Measurements from ENCODE around the gene RTTN. TPM values are rescaled to one million over a fixed set of nuclear protein-coding genes. Genes with fewer than 3 reads are reported as not detected.

Gene RTTN
- total and polyA plus RNA-seq, 3 donors from 2014 or later: 23.1 to 67.0 (median 40.1) TPM

DNA sequence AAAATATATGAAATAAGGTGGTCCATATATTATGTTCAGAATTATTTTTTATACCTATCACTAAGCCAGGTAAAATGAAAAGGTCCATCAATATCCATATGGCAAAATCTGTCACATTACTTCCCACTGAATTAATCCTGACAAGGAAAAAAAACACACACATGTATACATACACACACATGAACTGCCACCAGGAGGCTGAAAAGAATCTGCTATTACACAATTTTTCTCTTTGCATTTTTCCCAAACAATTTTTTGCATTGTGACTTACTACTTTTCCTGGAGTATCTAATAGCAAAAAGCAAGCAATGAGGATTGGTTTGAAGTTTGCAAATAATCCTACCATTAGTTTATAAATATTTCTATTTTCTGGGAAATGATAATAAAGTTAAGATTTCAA is 129.6 kb downstream of the RTTN start:
- H3K4me3 ChIP-seq: no peak overlapping the region
- no peaks in the 10 kb centered on the region for H3K36me3 ChIP-seq (ENCODE audit: low read depth, missing control alignments)
- DNase-seq: no peak
- intact Hi-C loops (cut with DNase I; ENCODE audit: low total_unique reads): no loop called here
- no peak overlapping the region for H3K27ac ChIP-seq
- no peaks in the 10 kb centered on the region for H3K9me3 ChIP-seq
- H3K27me3 ChIP-seq: no peaks in the 10 kb centered on the region
- no peak for TF ChIP-seq POLR2A (IDR thresholded peaks at IDR 0.05)
- TF ChIP-seq, protein P1, sequence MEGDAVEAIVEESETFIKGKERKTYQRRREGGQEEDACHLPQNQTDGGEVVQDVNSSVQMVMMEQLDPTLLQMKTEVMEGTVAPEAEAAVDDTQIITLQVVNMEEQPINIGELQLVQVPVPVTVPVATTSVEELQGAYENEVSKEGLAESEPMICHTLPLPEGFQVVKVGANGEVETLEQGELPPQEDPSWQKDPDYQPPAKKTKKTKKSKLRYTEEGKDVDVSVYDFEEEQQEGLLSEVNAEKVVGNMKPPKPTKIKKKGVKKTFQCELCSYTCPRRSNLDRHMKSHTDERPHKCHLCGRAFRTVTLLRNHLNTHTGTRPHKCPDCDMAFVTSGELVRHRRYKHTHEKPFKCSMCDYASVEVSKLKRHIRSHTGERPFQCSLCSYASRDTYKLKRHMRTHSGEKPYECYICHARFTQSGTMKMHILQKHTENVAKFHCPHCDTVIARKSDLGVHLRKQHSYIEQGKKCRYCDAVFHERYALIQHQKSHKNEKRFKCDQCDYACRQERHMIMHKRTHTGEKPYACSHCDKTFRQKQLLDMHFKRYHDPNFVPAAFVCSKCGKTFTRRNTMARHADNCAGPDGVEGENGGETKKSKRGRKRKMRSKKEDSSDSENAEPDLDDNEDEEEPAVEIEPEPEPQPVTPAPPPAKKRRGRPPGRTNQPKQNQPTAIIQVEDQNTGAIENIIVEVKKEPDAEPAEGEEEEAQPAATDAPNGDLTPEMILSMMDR (IDR thresholded peaks at IDR 0.05): no peak
- no peaks in the 10 kb centered on the region for H3K4me1 ChIP-seq

DNA sequence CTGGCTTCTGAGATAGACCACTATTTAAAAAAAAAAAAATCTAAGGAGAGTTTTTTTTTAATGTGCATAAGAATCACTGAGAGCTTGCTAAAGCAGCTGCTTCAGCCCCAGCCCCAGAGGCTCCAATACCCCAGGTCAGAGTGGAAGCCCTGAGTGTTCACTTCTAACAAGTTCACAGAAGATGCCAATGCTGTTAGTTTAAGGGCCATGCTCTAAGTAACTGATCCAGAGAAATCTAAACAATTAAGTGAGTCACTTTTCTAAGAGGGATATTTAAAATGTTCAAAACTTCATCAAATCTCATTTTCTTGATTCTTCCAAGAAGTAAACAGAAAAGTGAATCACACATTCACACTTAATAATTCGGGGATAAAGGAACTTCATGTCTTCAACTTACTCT is 131.4 kb downstream of the RTTN start:
- Histone ChIP-seq H3K27me3 (no peaks in the 10 kb centered on the region), H3K9me3 (no peaks in the 10 kb centered on the region), H3K4me3 (no peak overlapping the region), H3K27ac (no peak overlapping the region), H3K36me3 (ENCODE audit: low read depth, missing control alignments) (no peaks in the 10 kb centered on the region), H3K4me1 (no peaks in the 10 kb centered on the region)
- DNase-seq: no peak
- intact Hi-C loops (cut with DNase I; ENCODE audit: low total_unique reads): no loop called here
- TF ChIP-seq, protein P1 (IDR thresholded peaks at IDR 0.05): no peak
- TF ChIP-seq POLR2A (IDR thresholded peaks at IDR 0.05): no peak
- WGBS, 2 donors: 92 to 94% methylated on average over 1 of the region's 1 CpG

DNA sequence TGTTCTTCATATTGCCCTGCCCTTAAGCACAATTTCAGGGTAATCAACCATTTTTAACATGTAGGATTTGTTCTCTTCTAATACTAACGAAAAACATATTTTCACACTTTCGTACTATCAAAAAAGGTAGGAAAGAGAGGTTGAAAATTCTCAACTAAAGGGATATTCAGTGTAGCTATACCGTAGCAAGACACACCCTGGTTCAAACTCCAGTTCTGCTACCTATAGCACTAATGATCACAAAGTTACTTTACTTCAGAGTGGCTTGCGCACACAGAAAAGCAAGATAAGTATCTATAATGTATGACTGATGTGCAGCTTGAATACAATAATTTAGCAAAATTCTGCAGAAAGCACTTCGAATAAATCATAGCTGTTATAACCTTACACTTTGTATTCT is 132.1 kb downstream of the RTTN start:
- H3K36me3 ChIP-seq (ENCODE audit: low read depth, missing control alignments): no peaks in the 10 kb centered on the region
- H3K27me3 ChIP-seq: no peaks in the 10 kb centered on the region
- 87 to 96% methylated on average over 5 of the region's 5 CpGs for WGBS, 2 donors
- H3K27ac ChIP-seq: no peak overlapping the region
- no peaks in the 10 kb centered on the region for H3K4me1 ChIP-seq
- intact Hi-C loops (cut with DNase I; ENCODE audit: low total_unique reads): no loop called here
- no peaks in the 10 kb centered on the region for H3K9me3 ChIP-seq
- DNase-seq: no peak
- no peak overlapping the region for H3K4me3 ChIP-seq
- no peak for TF ChIP-seq POLR2A (IDR thresholded peaks at IDR 0.05)
- TF ChIP-seq, protein P1 (IDR thresholded peaks at IDR 0.05): no peak

DNA sequence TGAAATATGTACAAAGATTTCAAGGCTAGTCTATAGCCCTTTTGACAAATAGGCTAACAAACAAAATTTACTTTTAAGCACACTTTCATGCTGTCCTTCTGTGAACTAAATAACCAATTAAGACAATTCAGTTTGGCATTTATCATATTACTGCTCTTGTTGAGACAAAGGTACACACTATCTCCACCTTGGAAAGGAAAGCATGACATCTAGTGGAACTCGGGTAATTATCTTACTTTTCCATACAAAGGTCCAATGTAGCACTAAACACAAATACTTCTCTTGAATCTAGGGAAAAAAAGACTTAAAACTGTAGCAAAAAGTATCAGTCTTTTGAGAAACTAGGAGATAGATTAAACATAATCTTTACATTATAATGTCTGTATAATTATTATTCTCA is 132.8 kb downstream of the RTTN start:
- WGBS, 2 donors: 18 to 30% methylated on average over 1 of the region's 1 CpG
- intact Hi-C loops (cut with DNase I; ENCODE audit: low total_unique reads): no loop called here

DNA sequence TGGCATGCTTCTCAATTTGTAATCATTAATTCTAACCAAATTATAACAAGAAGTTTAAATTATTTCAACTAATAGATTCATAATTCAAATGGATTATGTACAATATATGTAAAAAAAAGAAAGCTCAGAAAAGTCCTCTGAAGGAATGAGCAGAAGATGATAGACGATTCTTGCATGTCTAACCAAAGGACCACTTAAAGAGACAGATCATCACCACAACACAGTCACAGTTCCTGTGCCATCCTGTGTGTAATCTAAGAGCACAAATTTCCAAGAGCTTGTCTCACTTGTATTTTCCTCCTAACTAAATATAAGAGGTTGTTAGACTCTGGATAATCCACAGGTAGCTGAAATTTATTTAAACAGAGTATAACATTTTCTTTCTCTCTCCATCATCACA is 135.5 kb downstream of the RTTN start:
- no peak overlapping the region for H3K4me3 ChIP-seq
- WGBS, 2 donors: 61 to 68% methylated on average over 1 of the region's 1 CpG
- no peaks in the 10 kb centered on the region for H3K9me3 ChIP-seq
- TF ChIP-seq, protein P1 (IDR thresholded peaks at IDR 0.05): no peak
- no peak for TF ChIP-seq POLR2A (IDR thresholded peaks at IDR 0.05)
- no peaks in the 10 kb centered on the region for H3K27me3 ChIP-seq
- no peak for DNase-seq
- H3K27ac ChIP-seq: no peak overlapping the region
- no peaks in the 10 kb centered on the region for H3K36me3 ChIP-seq (ENCODE audit: low read depth, missing control alignments)
- intact Hi-C loops (cut with DNase I; ENCODE audit: low total_unique reads): no loop called here
- H3K4me1 ChIP-seq: no peaks in the 10 kb centered on the region

More for the DNA sequence above, 132.8 kb downstream of the RTTN start:
- TF ChIP-seq, protein P1 (IDR thresholded peaks at IDR 0.05): no peak
- no peak for TF ChIP-seq POLR2A (IDR thresholded peaks at IDR 0.05)
- Histone ChIP-seq H3K9me3 (no peaks in the 10 kb centered on the region), H3K36me3 (ENCODE audit: low read depth, missing control alignments) (no peaks in the 10 kb centered on the region), H3K4me3 (no peak overlapping the region), H3K4me1 (no peaks in the 10 kb centered on the region), H3K27me3 (no peaks in the 10 kb centered on the region), H3K27ac (no peak overlapping the region)
- no peak for DNase-seq

Data from testis (tissue), 3 donors.